22Rv1 (cell line): Measurements from ENCODE around the gene HDGFL3.

Experiments
- H3K27ac ChIP-seq: fragments of 450-650 bp; 2 replicates; pipeline ENCODE4 v1.5.1; 2017
- CTCF ChIP-seq: fragments of 450-650 bp; IDR thresholded peaks from 2 replicates; pipeline ENCODE4 v1.5.1; 2017; ENCODE audit warnings: mild to moderate bottlenecking
- ZFX ChIP-seq: fragments of 450-650 bp; IDR thresholded peaks from 2 replicates; pipeline ENCODE4 v1.6.1; 2017; ENCODE audit warnings: antibody characterized with exemption, borderline replicate concordance

HDGFL3 gene

GRCh38 chr15:83115831-83116565 lies 91.6 kb downstream of the HDGFL3 start:
- H3K27ac ChIP-seq = no peak overlapping the region
- TF ChIP-seq ZFX (no peak), CTCF (no peak)

- TF ChIP-seq CTCF (no peak), ZFX (no peak)
- no peak overlapping the region for H3K27ac ChIP-seq
Observed at GRCh38 chr15:83115410-83115809, 92.2 kb downstream of the HDGFL3 start.

- TF ChIP-seq CTCF = no peak
- no peak for TF ChIP-seq ZFX
- no peak overlapping the region for H3K27ac ChIP-seq
Observed at GRCh38 chr15:83114856-83115255, 92.8 kb downstream of the HDGFL3 start.

- TF ChIP-seq CTCF (no peak), ZFX (no peak)
- no peak overlapping the region for H3K27ac ChIP-seq
Observed at GRCh38 chr15:83113881-83114674, 93.5 kb downstream of the HDGFL3 start.

- TF ChIP-seq CTCF = no peak
- no peak for TF ChIP-seq ZFX
- H3K27ac ChIP-seq = no peak overlapping the region
Observed at GRCh38 chr15:83112956-83113299, 94.7 kb downstream of the HDGFL3 start.

- no peak for TF ChIP-seq CTCF
- TF ChIP-seq ZFX = no peak
- no peak overlapping the region for H3K27ac ChIP-seq
Observed at GRCh38 chr15:83112233-83112955, 95.2 kb downstream of the HDGFL3 start.
